HG02852 (cell line): Measurements from ENCODE around the gene PLCB2.

Experiments used
- ATAC-seq: cut with Tn5 transposase; IDR thresholded peaks from one replicate; pipeline ENCODE4 v1.9.1; 2021; ENCODE audit warnings: mild to moderate bottlenecking, moderate library complexity; ENCODE audit not compliant: unreplicated experiment

Gene PLCB2

DNA sequence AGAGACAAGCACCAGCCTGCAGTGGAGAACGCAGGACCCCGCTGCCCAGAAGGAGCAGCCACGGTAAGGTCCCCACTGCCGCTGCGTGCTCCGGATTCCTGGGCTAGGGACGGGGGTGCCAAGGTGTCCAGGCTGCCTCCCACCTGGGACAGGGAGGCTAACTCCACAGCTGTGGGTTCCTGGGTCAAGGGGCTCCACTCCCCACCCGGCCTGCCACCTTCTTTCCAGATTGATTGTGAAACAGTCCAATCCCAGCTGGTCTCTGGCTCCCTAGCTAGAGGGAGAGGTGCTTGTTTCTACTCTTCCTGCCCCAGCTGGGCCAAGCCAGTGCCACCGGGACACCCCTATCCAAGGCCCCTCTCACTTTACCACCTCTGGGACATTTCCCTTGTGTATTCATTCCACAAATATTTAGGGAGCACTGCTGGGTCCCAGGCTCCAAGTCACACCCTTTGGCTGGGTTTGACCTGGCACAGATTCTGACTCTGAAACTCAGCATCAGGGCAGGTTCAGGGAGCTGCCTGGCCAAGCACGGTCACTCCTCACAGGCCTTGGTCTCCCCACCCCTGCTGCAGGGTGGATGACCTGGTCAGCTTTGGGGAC, 67.0 kb downstream of the PLCB2 start:
- no peak for ATAC-seq

DNA sequence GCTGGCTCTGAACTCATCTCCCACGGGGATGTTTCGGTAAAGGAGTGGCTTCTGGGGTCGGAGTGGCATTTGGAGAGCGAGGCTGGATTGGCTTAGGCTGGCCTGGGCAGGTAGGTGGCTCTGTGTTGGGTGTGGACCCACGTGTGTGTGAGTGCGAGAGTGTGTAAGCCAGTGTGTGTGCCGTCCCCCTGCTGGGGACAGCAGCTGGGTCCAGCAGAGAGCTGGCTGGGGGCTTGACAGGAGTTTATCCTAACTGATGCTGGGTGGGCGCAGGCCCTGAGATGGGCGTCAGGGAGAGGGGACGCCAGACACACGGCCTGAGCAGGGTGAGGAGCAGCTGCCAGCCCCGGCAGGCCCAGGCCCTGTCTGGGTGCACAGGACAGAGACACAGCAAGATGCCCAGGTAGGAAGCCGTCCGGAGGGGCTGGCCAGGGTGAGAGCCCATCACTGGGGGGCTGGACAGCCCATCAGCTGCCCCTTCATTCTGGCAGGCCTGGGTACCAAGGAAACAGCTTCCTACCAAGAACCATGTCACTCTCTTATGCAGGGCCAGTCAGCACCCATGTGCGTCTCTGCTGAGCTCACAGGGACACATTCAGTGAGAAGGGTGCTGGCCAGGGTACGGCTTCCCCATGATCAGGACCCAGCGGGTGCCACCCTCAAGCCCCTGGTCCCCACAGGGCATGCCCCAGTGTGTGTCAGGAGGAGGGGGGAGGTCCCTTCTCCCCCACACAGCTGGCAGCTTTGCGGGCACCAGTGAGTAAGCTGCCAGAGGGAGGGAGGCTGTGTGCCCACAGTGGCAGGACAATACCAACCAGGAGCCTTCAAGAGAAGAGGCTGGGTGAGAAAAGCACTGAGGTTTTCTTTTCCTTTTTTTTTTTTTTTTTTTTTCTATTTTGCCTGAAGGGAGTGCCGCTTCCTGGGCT, 67.8 kb downstream of the PLCB2 start:
- ATAC-seq: no peak

DNA sequence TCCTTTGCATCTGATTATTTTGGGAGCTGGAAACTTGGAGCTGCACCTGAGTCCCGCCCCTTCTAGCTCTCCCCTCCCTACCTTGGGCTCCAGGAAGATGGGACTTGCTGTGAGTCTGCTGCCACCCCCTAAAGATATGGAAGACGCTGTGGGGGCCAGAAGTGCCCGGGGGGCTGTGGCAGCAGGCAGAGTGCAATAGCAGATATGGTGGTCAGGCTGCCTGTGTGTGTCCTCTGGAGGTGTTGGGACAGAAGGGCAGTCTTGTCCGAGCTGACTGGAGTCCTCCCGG, 68.4 kb downstream of the PLCB2 start:
- ATAC-seq: no peak

DNA sequence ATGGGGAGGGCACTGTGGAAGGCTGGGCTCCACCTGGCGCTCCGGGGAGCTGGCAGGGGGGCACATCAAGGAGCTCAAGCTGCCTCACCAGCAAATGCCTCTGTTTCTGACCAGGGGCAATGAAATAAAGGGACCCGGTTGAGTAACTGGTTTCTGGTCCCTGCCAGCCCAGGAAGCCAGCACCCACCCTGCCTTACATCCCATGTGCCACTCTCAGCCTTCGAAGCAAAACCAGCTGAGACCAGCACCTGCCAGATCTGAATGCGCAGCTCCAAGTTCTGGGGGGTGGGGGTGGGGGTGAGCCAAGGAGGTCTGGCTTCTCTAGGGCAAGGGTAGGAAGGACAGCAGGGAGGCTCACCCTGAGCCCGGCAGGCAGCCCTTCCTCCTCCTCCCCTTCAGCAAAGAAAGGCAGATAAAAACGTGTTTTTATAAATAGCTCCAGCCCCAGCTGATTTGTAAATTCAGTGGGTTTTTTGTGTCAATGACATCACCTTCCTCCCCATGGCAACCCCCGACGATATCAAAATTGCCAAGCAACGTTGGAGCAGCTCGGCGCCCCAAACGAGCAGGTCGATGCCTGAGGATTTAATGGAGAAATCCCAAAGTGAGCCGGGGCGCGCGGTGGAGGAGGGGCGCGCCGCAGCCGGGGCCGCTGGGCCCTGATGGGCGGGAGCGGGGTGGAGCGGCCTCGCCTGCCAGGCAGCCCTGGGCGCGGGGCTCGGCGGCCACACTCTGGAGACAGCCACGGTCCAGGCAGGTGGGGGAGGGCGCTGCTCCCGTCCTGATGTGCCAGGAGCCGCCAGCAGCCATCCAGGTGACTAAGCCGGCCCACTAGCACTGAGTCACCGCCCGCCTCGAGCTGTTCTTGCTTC, 69.0 kb downstream of the PLCB2 start, which contains the start of gene PAK6:
Gene PAK6, plus strand, starts transcription at position 532 of the 872 bp plus-strand sequence. CDS start 25,723 bp downstream, outside the sequence.
- ATAC-seq: no peak
